Loucy (cell line): ENCODE results near the gene F11R.

Experiments
- H2AFZ ChIP-seq: fragments of 200-600 bp; sonication (generic); 2 replicates; pipeline ENCODE4 v1.6.0; 2016; ENCODE audit warnings: antibody characterized with exemption, mild to moderate bottlenecking, low read length, moderate library complexity
- H3F3A ChIP-seq: fragments of 200-600 bp; 2 replicates; pipeline ENCODE4 v1.6.0; 2016; ENCODE audit warnings: antibody characterized with exemption, low read depth, mild to moderate bottlenecking
- H3K27me3 ChIP-seq: fragments of 200-600 bp; sonication (generic); 2 replicates; pipeline ENCODE4 v1.6.1; 2014; ENCODE audit warnings: low read length, mild to moderate bottlenecking; ENCODE audit not compliant: insufficient read depth, poor library complexity, severe bottlenecking
- H3K36me3 ChIP-seq: fragments of 200-600 bp; sonication (generic); 2 replicates; pipeline ENCODE4 v1.6.1; 2016; ENCODE audit warnings: low read length; ENCODE audit not compliant: insufficient read depth
- H3K4me1 ChIP-seq: fragments of 200-600 bp; sonication (generic); 2 replicates; pipeline ENCODE4 v1.5.1; 2014; ENCODE audit warnings: low read length, mild to moderate bottlenecking; ENCODE audit not compliant: insufficient read depth, poor library complexity, severe bottlenecking
- H3K4me2 ChIP-seq: fragments of 200-600 bp; sonication (generic); 2 replicates; pipeline ENCODE4 v1.6.0; 2014; ENCODE audit warnings: antibody characterized with exemption, low read length, low read depth, mild to moderate bottlenecking; ENCODE audit not compliant: poor library complexity, severe bottlenecking
- H3K4me3 ChIP-seq: fragments of 200-600 bp; sonication (generic); 2 replicates; pipeline ENCODE4 v1.5.1; 2014; ENCODE audit warnings: low read length, mild to moderate bottlenecking, mixed read lengths; ENCODE audit not compliant: poor library complexity, severe bottlenecking
- H3K79me2 ChIP-seq: fragments of 200-600 bp; sonication (generic); 2 replicates; pipeline ENCODE4 v1.6.1; 2014; ENCODE audit warnings: low read length; ENCODE audit not compliant: insufficient read depth
- H3K9ac ChIP-seq: fragments of 200-600 bp; sonication (generic); 2 replicates; pipeline ENCODE4 v1.6.0; 2014; ENCODE audit warnings: mild to moderate bottlenecking, low read depth, low read length, moderate library complexity; ENCODE audit not compliant: poor library complexity, severe bottlenecking
- H3K9me2 ChIP-seq: fragments of 200-600 bp; sonication (generic); replicated peaks from 2 replicates; pipeline ENCODE4 v1.6.1; 2016; ENCODE audit warnings: low read depth, low read length, mixed read lengths
- H3K9me3 ChIP-seq: fragments of 200-600 bp; sonication (generic); 2 replicates; pipeline ENCODE4 v1.6.1; 2014; ENCODE audit warnings: mild to moderate bottlenecking, antibody characterized with exemption, low read length, low read depth; ENCODE audit not compliant: insufficient read depth
- H4K20me1 ChIP-seq: fragments of 200-600 bp; sonication (generic); 2 replicates; pipeline ENCODE4 v1.6.0; 2014; ENCODE audit warnings: antibody characterized with exemption, low read length, mild to moderate bottlenecking; ENCODE audit not compliant: insufficient read depth, poor library complexity, severe bottlenecking
- EZH2phosphoT487 ChIP-seq: fragments of 200-600 bp; IDR thresholded peaks from 2 replicates; pipeline ENCODE4 v1.6.1; 2018; ENCODE audit warnings: antibody characterized with exemption, mild to moderate bottlenecking, moderate library complexity, borderline replicate concordance
- TF ChIP-seq, protein P1 (sequence below): fragments of 200-600 bp; sonication (generic); conservative IDR thresholded peaks from 2 replicates; pipeline ENCODE4 v1.5.1; 2014; ENCODE audit warnings: mild to moderate bottlenecking, antibody characterized with exemption, low read length

The F11R gene

GRCh38 chr1:160956966-160957365 is 64.0 kb downstream of the F11R start:
- Histone ChIP-seq H3K4me1 (no peaks in the 10 kb centered on the region), H2AFZ (no peak overlapping the region), H3F3A (no peaks in the 10 kb centered on the region), H3K4me2 (no peak overlapping the region), H3K27me3 (no peaks in the 10 kb centered on the region), H3K9me2 (no peaks in the 10 kb centered on the region), H3K9me3 (no peaks in the 10 kb centered on the region), H3K4me3 (no peak overlapping the region), H3K9ac (no peak overlapping the region), H4K20me1 (no peaks in the 10 kb centered on the region), H3K36me3 (no peaks in the 10 kb centered on the region), H3K79me2 (no peaks in the 10 kb centered on the region)
- TF ChIP-seq EZH2phosphoT487, result no peak
- TF ChIP-seq, protein P1, sequence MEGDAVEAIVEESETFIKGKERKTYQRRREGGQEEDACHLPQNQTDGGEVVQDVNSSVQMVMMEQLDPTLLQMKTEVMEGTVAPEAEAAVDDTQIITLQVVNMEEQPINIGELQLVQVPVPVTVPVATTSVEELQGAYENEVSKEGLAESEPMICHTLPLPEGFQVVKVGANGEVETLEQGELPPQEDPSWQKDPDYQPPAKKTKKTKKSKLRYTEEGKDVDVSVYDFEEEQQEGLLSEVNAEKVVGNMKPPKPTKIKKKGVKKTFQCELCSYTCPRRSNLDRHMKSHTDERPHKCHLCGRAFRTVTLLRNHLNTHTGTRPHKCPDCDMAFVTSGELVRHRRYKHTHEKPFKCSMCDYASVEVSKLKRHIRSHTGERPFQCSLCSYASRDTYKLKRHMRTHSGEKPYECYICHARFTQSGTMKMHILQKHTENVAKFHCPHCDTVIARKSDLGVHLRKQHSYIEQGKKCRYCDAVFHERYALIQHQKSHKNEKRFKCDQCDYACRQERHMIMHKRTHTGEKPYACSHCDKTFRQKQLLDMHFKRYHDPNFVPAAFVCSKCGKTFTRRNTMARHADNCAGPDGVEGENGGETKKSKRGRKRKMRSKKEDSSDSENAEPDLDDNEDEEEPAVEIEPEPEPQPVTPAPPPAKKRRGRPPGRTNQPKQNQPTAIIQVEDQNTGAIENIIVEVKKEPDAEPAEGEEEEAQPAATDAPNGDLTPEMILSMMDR, result no peak

DNA sequence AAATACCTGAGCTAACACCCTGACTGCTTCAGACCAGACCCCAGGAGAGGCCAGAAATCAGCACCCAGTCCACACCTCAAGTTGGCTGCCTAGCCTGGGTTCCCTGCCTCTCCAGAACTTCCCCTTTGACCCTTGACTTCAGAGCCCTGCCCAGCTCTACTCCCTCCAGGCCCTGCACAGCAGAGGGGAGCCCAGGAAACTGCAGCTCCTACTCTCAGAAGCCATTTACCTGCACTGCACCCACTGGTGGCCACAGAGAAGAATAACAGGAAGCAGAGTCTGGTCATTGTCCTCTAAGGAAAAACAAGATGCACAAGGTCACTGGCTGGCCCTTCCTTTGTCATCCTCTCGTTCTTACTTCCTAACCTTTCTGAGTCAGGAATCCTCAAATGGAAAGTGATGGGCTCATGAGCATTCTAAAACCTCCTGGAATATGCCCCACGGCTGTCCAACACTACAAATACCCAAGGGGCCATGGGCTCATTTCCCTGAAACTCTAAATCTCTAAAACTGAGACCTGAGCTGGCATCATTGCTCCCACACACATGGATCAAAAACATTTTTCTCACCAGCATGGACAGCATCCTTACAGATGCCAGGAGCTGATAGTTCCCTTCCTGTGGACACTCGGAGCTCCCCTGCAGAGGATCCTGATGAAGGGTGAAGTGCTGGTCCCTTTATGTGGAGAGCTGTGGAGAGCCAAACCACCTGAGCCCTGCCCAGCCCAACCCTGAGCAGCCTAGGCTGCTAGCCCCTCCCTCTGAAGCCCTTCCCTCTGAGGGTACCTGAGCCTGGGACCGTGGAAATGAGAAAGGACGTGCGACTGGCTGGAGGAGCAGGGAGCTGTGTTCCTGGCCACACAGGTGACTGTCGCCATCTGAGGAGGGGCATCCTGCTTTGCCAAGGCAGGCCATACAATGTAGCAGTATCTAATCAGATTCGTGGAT is 66.5 kb downstream of the F11R start, which contains the start of gene ITLN2:
TSS of gene ITLN2 (minus strand) at position 652 of the 947 bp plus-strand sequence. CDS start at position 584, 68 bp downstream.
- H2AFZ ChIP-seq, result peak within 1 kb of the TSS; percentile 78
- no peaks in the 10 kb centered on the region for H4K20me1 ChIP-seq
- H3K9me3 ChIP-seq, result no peaks in the 10 kb centered on the region
- no peak for TF ChIP-seq EZH2phosphoT487
- TF ChIP-seq, protein P1, result peak; percentile 88
- no peaks in the 10 kb centered on the region for H3K9me2 ChIP-seq
- H3K4me1 ChIP-seq, result no peaks in the 10 kb centered on the region
- no peak within 1 kb of the TSS for H3K4me3 ChIP-seq
- H3K4me2 ChIP-seq, result no peak within 1 kb of the TSS
- H3K27me3 ChIP-seq, result no peaks in the 10 kb centered on the region
- H3K36me3 ChIP-seq, result no peaks in the 10 kb centered on the region
- H3K79me2 ChIP-seq, result no peaks in the 10 kb centered on the region
- H3K9ac ChIP-seq, result no peak within 1 kb of the TSS
- no peaks in the 10 kb centered on the region for H3F3A ChIP-seq

- no peaks in the 10 kb centered on the region for H3K36me3 ChIP-seq
- no peak overlapping the region for H2AFZ ChIP-seq
- TF ChIP-seq, protein P1, result no peak
- no peak for TF ChIP-seq EZH2phosphoT487
- H3K9ac ChIP-seq, result no peak overlapping the region
- H3K27me3 ChIP-seq, result no peaks in the 10 kb centered on the region
- H3F3A ChIP-seq, result no peaks in the 10 kb centered on the region
- no peaks in the 10 kb centered on the region for H3K9me2 ChIP-seq
- no peaks in the 10 kb centered on the region for H4K20me1 ChIP-seq
- H3K4me1 ChIP-seq, result no peaks in the 10 kb centered on the region
- H3K4me3 ChIP-seq, result no peak overlapping the region
- no peak overlapping the region for H3K4me2 ChIP-seq
- H3K79me2 ChIP-seq, result no peaks in the 10 kb centered on the region
- H3K9me3 ChIP-seq, result no peaks in the 10 kb centered on the region
These were observed 67.9 kb downstream of the F11R start for GRCh38 chr1:160953030-160953429.
